ENCODE measurements around the gene AUTS2. TPM values are rescaled to one million over a fixed set of nuclear protein-coding genes. Genes with fewer than 3 reads are reported as not detected.

The AUTS2 gene
- total RNA-seq, 1 experiment from 2014 or later, result 2.5 TPM

- intact Hi-C loops (cut with micrococcal nuclease; ENCODE audit: unreplicated experiment), result no loop called here
- BruUV-seq (replicated peaks), result no TSS peak
- ATAC-seq, result no peak
Observed at GRCh38 chr7:70641882-70642281, 1043.6 kb downstream of the AUTS2 start.

GRCh38 chr7:70645279-70645678 is 1047.0 kb downstream of the AUTS2 start:
- intact Hi-C loops (cut with micrococcal nuclease; ENCODE audit: unreplicated experiment) (no loop called here), in situ Hi-C loops (cut with HindIII; ENCODE audit: low pct_unique_long_range_greater_than_20kb, low sequenced_read_pairs) (no loop called here)
- no peak for DNase-seq (ENCODE audit: low read depth, low spot score)
- no peak overlapping the region for H3K27ac ChIP-seq (ENCODE audit: low read length)
- no peak overlapping the region for H3K4me3 ChIP-seq (ENCODE audit: low read depth in 2 of 2, low read length in 2 of 2)
- H3K9me3 ChIP-seq (ENCODE audit: control insufficient read depth, insufficient read depth, low read depth, low read length), result no peaks in the 10 kb centered on the region
- H3K27me3 ChIP-seq (ENCODE audit: control insufficient read depth, insufficient read depth, low read length), result no peaks in the 10 kb centered on the region
- ChIA-PET CTCF (no interaction called here), POLR2A (no interaction called here)
- no peak for ATAC-seq
- no TSS peak for BruUV-seq (replicated peaks)
- H3K4me1 ChIP-seq (ENCODE audit: control insufficient read depth, insufficient read depth, low read length), result no peaks in the 10 kb centered on the region
- TF ChIP-seq SIN3A (IDR thresholded peaks at IDR 0.05; ENCODE audit: borderline replicate concordance, insufficient read depth, low read depth, low read length) (no peak), REST (IDR thresholded peaks at IDR 0.05; ENCODE audit: insufficient read depth in 1 of 2, low read depth in 2 of 2, low read length in 1 of 2) (no peak), POLR2AphosphoS5 (IDR thresholded peaks at IDR 0.05; ENCODE audit: low read depth, low read length) (no peak), CTCF (IDR thresholded peaks at IDR 0.05) (no peak), TCF7L2 (IDR thresholded peaks at IDR 0.05; ENCODE audit: low read depth, low read length) (no peak)
- H3K36me3 ChIP-seq (ENCODE audit: control insufficient read depth, insufficient read depth, low read length), result no peaks in the 10 kb centered on the region

More at GRCh38 chr7:70641882-70642281, 1043.6 kb downstream of the AUTS2 start:
- no peak for DNase-seq (ENCODE audit: low read depth, low spot score)
- no peak overlapping the region for H3K4me3 ChIP-seq (ENCODE audit: low read depth in 2 of 2, low read length in 2 of 2)
- TF ChIP-seq TCF7L2 (IDR thresholded peaks at IDR 0.05; ENCODE audit: low read depth, low read length), result no peak
- TF ChIP-seq POLR2AphosphoS5 (IDR thresholded peaks at IDR 0.05; ENCODE audit: low read depth, low read length), result no peak
- TF ChIP-seq SIN3A (IDR thresholded peaks at IDR 0.05; ENCODE audit: borderline replicate concordance, insufficient read depth, low read depth, low read length), result no peak
- TF ChIP-seq REST (IDR thresholded peaks at IDR 0.05; ENCODE audit: insufficient read depth in 1 of 2, low read depth in 2 of 2, low read length in 1 of 2), result no peak
- TF ChIP-seq CTCF (IDR thresholded peaks at IDR 0.05), result no peak
- H3K36me3 ChIP-seq (ENCODE audit: control insufficient read depth, insufficient read depth, low read length), result no peaks in the 10 kb centered on the region
- ChIA-PET CTCF (no interaction called here), POLR2A (no interaction called here)
- H3K27ac ChIP-seq (ENCODE audit: low read length), result no peak overlapping the region
- no peaks in the 10 kb centered on the region for H3K9me3 ChIP-seq (ENCODE audit: control insufficient read depth, insufficient read depth, low read depth, low read length)
- no peaks in the 10 kb centered on the region for H3K4me1 ChIP-seq (ENCODE audit: control insufficient read depth, insufficient read depth, low read length)
- in situ Hi-C loops (cut with HindIII; ENCODE audit: low pct_unique_long_range_greater_than_20kb, low sequenced_read_pairs), result no loop called here
- H3K27me3 ChIP-seq (ENCODE audit: control insufficient read depth, insufficient read depth, low read length), result no peaks in the 10 kb centered on the region

Data from Panc1 (cell line).